Suppressor macrophage treated with lipopolysaccharide for 1 hour (primary cell): ENCODE measurements around the gene MAB21L1.
A peak's percentile ranks its signal among the peaks of the same experiment; 100 is the strongest.

Experiments used
- DNase-seq, 3 donors: peaks; one replicate each; pipeline ENCODE4 v3.0.0-alpha.2; 2020 to 2022

MAB21L1 gene

GRCh38 chr13:35479038-35479492 is 2.6 kb upstream of the MAB21L1 start:
- no peak for DNase-seq

GRCh38 chr13:35478271-35479037 is 2.0 kb upstream of the MAB21L1 start:
- no peak for DNase-seq

- no peak for DNase-seq
Measured at GRCh38 chr13:35477386-35477946, 977 bp upstream of the MAB21L1 start.

GRCh38 chr13:35475212-35475959 is 1.1 kb downstream of the MAB21L1 start:
- DNase-seq, result peak in 1 of 3 donors; percentile 34

GRCh38 chr13:35474496-35475211 is 1.8 kb downstream of the MAB21L1 start:
- no peak for DNase-seq

GRCh38 chr13:35473802-35474201 is 2.7 kb downstream of the MAB21L1 start:
- DNase-seq, result no peak

GRCh38 chr13:35473206-35473775 is 3.2 kb downstream of the MAB21L1 start:
- no peak for DNase-seq

- DNase-seq, result no peak
Measured at GRCh38 chr13:35472323-35472881, 4.1 kb downstream of the MAB21L1 start.

- no peak for DNase-seq
Measured at GRCh38 chr13:35471706-35472322, 4.7 kb downstream of the MAB21L1 start.

- peak in 1 of 3 donors; percentile 34 for DNase-seq
Measured at GRCh38 chr13:35470671-35471661, 5.5 kb downstream of the MAB21L1 start.

- DNase-seq, result no peak
Measured at GRCh38 chr13:35469806-35470525, 6.5 kb downstream of the MAB21L1 start.

- no peak for DNase-seq
Measured at GRCh38 chr13:35468195-35468594, 8.3 kb downstream of the MAB21L1 start.

- no peak for DNase-seq
Measured at GRCh38 chr13:35465371-35465770, 11.1 kb downstream of the MAB21L1 start.

- no peak for DNase-seq
Measured at GRCh38 chr13:35460061-35460460, 16.4 kb downstream of the MAB21L1 start.

- no peak for DNase-seq
Measured at GRCh38 chr13:35457258-35457657, 19.2 kb downstream of the MAB21L1 start.

- no peak for DNase-seq
Measured at GRCh38 chr13:35455022-35455421, 21.5 kb downstream of the MAB21L1 start.

- no peak for DNase-seq
Measured at GRCh38 chr13:35449821-35450220, 26.7 kb downstream of the MAB21L1 start.

GRCh38 chr13:35448465-35448864 is 28.0 kb downstream of the MAB21L1 start:
- no peak for DNase-seq
